Measurements from ENCODE around the gene NPHP1. TPM values are rescaled to one million over a fixed set of nuclear protein-coding genes. Genes with fewer than 3 reads are reported as not detected.

The NPHP1 gene
- total RNA-seq, 1 experiment from 2014 or later, result 2.5 TPM

DNA sequence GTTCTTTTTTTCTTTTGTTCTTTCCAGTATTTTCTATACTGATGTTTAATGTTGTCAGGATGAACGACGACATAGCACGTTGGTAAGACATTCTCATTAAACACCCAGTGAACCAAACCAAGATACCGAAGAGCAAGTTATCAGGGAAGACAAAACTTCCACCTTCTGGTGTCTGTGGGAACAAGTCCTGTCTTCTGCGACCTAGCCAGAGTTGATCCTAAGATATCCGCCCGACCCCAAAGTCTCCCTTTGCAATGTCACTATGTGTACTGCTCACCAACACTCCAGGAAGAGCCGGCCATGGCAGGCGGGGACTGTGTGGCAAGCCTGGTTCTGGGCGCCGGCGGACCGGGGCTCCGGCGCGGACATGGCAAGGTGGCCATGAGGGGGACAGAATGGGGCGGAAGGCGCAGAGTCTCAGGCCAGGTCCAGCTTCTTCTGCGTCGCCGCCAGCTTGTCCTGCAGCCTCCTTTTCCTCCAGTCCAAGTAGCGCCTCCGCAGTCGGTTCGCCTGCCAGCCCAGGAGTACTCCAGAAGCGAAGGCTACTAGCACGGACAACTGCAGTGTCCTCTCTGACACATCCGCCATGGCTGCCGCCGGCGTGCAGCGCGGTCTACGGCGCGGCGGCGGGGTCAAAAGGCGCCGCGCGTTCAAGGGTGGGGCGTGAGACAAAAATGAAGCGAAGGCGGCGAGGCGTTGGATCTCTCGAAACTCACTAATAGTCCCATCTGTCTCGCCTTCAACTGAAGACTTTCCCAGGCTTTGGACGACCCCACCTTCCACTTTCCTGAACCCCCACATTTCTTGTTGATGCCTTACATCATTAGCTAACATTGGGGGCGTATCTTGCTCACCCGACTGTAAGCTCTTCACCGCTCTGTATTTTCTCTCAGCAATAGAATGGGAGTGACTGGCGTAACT, 7.4 kb upstream of the NPHP1 start, which contains the start of gene MTLN (continued):
- TF ChIP-seq, protein P1, sequence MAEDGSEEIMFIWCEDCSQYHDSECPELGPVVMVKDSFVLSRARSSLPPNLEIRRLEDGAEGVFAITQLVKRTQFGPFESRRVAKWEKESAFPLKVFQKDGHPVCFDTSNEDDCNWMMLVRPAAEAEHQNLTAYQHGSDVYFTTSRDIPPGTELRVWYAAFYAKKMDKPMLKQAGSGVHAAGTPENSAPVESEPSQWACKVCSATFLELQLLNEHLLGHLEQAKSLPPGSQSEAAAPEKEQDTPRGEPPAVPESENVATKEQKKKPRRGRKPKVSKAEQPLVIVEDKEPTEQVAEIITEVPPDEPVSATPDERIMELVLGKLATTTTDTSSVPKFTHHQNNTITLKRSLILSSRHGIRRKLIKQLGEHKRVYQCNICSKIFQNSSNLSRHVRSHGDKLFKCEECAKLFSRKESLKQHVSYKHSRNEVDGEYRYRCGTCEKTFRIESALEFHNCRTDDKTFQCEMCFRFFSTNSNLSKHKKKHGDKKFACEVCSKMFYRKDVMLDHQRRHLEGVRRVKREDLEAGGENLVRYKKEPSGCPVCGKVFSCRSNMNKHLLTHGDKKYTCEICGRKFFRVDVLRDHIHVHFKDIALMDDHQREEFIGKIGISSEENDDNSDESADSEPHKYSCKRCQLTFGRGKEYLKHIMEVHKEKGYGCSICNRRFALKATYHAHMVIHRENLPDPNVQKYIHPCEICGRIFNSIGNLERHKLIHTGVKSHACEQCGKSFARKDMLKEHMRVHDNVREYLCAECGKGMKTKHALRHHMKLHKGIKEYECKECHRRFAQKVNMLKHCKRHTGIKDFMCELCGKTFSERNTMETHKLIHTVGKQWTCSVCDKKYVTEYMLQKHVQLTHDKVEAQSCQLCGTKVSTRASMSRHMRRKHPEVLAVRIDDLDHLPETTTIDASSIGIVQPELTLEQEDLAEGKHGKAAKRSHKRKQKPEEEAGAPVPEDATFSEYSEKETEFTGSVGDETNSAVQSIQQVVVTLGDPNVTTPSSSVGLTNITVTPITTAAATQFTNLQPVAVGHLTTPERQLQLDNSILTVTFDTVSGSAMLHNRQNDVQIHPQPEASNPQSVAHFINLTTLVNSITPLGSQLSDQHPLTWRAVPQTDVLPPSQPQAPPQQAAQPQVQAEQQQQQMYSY (CRISPR knock-in tag; IDR thresholded peaks at IDR 0.05), result peak; percentile 15; the same call in 1 of the 2 replicates
- no peak for TF ChIP-seq STAT6 (CRISPR knock-in tag; conservative IDR thresholded peaks at IDR 0.05; ENCODE audit: low read depth)
- no peak for TF ChIP-seq TCF7 (CRISPR knock-in tag; IDR thresholded peaks at IDR 0.05; ENCODE audit: low read depth)
- TF ChIP-seq RELA (CRISPR knock-in tag; IDR thresholded peaks at IDR 0.05; ENCODE audit: borderline replicate concordance), result no peak
- no peak for TF ChIP-seq ELF4 (CRISPR knock-in tag; IDR thresholded peaks at IDR 0.05; ENCODE audit: low read depth)
- TF ChIP-seq JUN (CRISPR knock-in tag; IDR thresholded peaks at IDR 0.05), result no peak
- no peak for TF ChIP-seq ZNF671 (CRISPR knock-in tag; IDR thresholded peaks at IDR 0.05)
- TF ChIP-seq CREB1 (CRISPR knock-in tag; IDR thresholded peaks at IDR 0.05), result peak; percentile 65; the same call in 1 of the 2 replicates
- TF ChIP-seq HMGA2 (CRISPR knock-in tag; IDR thresholded peaks at IDR 0.05), result no peak
- TF ChIP-seq ATF2 (CRISPR knock-in tag; IDR thresholded peaks at IDR 0.05; ENCODE audit: borderline replicate concordance, low read depth), result no peak
- TF ChIP-seq SMAD3 (CRISPR knock-in tag; IDR thresholded peaks at IDR 0.05; ENCODE audit: borderline replicate concordance), result peak; percentile 84; the same call in 1 of the 2 replicates
- no peak for TF ChIP-seq OVOL2 (CRISPR knock-in tag; IDR thresholded peaks at IDR 0.05; ENCODE audit: borderline replicate concordance)
- TF ChIP-seq GRHL2 (CRISPR knock-in tag; IDR thresholded peaks at IDR 0.05; ENCODE audit: insufficient replicate concordance, severe bottlenecking), result no peak
- TF ChIP-seq NFE2L1 (CRISPR knock-in tag; IDR thresholded peaks at IDR 0.05), result no peak
- TF ChIP-seq ZNF232 (CRISPR knock-in tag; IDR thresholded peaks at IDR 0.05), result peak; percentile 88; the same call in 1 of the 2 replicates
- TF ChIP-seq MXD4 (CRISPR knock-in tag; IDR thresholded peaks at IDR 0.05; ENCODE audit: borderline replicate concordance), result no peak
- TF ChIP-seq ZNF423 (CRISPR knock-in tag; IDR thresholded peaks at IDR 0.05), result no peak
- TF ChIP-seq, protein P2, sequence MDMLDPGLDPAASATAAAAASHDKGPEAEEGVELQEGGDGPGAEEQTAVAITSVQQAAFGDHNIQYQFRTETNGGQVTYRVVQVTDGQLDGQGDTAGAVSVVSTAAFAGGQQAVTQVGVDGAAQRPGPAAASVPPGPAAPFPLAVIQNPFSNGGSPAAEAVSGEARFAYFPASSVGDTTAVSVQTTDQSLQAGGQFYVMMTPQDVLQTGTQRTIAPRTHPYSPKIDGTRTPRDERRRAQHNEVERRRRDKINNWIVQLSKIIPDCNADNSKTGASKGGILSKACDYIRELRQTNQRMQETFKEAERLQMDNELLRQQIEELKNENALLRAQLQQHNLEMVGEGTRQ (CRISPR knock-in tag; IDR thresholded peaks at IDR 0.05), result no peak
- TF ChIP-seq, protein P3, sequence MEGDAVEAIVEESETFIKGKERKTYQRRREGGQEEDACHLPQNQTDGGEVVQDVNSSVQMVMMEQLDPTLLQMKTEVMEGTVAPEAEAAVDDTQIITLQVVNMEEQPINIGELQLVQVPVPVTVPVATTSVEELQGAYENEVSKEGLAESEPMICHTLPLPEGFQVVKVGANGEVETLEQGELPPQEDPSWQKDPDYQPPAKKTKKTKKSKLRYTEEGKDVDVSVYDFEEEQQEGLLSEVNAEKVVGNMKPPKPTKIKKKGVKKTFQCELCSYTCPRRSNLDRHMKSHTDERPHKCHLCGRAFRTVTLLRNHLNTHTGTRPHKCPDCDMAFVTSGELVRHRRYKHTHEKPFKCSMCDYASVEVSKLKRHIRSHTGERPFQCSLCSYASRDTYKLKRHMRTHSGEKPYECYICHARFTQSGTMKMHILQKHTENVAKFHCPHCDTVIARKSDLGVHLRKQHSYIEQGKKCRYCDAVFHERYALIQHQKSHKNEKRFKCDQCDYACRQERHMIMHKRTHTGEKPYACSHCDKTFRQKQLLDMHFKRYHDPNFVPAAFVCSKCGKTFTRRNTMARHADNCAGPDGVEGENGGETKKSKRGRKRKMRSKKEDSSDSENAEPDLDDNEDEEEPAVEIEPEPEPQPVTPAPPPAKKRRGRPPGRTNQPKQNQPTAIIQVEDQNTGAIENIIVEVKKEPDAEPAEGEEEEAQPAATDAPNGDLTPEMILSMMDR (IDR thresholded peaks at IDR 0.05), result no peak
- peak; percentile 77; the same call in 1 of the 2 replicates for TF ChIP-seq FOXK1 (CRISPR knock-in tag; IDR thresholded peaks at IDR 0.05)
- TF ChIP-seq ESRRA (CRISPR knock-in tag; IDR thresholded peaks at IDR 0.05; ENCODE audit: borderline replicate concordance), result no peak
- TF ChIP-seq, protein P4, sequence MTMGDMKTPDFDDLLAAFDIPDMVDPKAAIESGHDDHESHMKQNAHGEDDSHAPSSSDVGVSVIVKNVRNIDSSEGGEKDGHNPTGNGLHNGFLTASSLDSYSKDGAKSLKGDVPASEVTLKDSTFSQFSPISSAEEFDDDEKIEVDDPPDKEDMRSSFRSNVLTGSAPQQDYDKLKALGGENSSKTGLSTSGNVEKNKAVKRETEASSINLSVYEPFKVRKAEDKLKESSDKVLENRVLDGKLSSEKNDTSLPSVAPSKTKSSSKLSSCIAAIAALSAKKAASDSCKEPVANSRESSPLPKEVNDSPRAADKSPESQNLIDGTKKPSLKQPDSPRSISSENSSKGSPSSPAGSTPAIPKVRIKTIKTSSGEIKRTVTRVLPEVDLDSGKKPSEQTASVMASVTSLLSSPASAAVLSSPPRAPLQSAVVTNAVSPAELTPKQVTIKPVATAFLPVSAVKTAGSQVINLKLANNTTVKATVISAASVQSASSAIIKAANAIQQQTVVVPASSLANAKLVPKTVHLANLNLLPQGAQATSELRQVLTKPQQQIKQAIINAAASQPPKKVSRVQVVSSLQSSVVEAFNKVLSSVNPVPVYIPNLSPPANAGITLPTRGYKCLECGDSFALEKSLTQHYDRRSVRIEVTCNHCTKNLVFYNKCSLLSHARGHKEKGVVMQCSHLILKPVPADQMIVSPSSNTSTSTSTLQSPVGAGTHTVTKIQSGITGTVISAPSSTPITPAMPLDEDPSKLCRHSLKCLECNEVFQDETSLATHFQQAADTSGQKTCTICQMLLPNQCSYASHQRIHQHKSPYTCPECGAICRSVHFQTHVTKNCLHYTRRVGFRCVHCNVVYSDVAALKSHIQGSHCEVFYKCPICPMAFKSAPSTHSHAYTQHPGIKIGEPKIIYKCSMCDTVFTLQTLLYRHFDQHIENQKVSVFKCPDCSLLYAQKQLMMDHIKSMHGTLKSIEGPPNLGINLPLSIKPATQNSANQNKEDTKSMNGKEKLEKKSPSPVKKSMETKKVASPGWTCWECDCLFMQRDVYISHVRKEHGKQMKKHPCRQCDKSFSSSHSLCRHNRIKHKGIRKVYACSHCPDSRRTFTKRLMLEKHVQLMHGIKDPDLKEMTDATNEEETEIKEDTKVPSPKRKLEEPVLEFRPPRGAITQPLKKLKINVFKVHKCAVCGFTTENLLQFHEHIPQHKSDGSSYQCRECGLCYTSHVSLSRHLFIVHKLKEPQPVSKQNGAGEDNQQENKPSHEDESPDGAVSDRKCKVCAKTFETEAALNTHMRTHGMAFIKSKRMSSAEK (CRISPR knock-in tag; IDR thresholded peaks at IDR 0.05; ENCODE audit: borderline replicate concordance), result no peak
- TF ChIP-seq, protein P5, sequence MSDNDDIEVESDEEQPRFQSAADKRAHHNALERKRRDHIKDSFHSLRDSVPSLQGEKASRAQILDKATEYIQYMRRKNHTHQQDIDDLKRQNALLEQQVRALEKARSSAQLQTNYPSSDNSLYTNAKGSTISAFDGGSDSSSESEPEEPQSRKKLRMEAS (CRISPR knock-in tag; IDR thresholded peaks at IDR 0.05), result peak; percentile 96
